Astrocyte (in vitro differentiated cells and primary cell): Measurements from ENCODE around the gene GRAPL.
"Not testable (repeated sequence)": the region's sequence is repeated elsewhere in the genome, so short reads cannot be mapped to it uniquely, and the experiment has no call there.

Source experiments
- CTCF ChIP-seq: IDR thresholded peaks from 2 replicates; pipeline ENCODE4 v1.5.1; 2011; ENCODE audit warnings: low read depth, mild to moderate bottlenecking, inconsistent platforms, low read length, moderate library complexity; ENCODE audit not compliant: insufficient read depth
- EZH2 ChIP-seq: IDR thresholded peaks from 2 replicates; pipeline ENCODE4 v1.6.1; 2012; ENCODE audit warnings: mild to moderate bottlenecking, low read length, inconsistent platforms; ENCODE audit not compliant: insufficient read depth

- TF ChIP-seq CTCF, EZH2: not testable (repeated sequence)
Observed at GRCh38 chr17:19111801-19112458, 15.5 kb upstream of the GRAPL start.
